G401.6 (cell line): ENCODE data around the gene SPTSSA.
"Not testable (repeated sequence)": the region's sequence is repeated elsewhere in the genome, so short reads cannot be mapped to it uniquely, and the experiment has no call there.

Experiments
- FAIRE-seq: peaks from 2 replicates; lab custom pipeline; 2012; peaks lifted over from hg19 to GRCh38; lab: Jason Lieb, UNC

The SPTSSA gene

GRCh38 chr14:34470319-34470718, 8.3 kb upstream of the SPTSSA start:
- no peak for FAIRE-seq

DNA sequence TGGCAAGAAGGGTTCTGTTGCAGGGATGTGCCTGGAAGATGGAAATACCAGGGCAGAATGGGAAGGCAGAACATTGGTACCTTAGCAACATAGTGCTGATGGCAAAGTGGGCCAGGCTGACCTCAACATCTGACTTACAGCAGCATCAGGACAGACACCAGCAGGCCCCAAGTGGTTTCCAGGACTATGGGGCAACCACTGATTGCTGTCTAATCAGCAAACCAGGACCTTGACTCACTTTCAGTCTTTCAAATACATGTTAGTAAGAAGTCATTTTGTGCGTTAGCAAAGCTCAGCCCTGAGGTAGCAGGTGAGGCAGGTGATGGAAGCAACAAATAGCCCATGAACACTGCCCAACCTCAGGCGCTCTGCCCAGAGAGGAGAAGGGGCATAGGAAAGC, 4.7 kb upstream of the SPTSSA start:
- no peak for FAIRE-seq

- no peak for FAIRE-seq
Measured at GRCh38 chr14:34465069-34465859, 3.2 kb upstream of the SPTSSA start.

GRCh38 chr14:34463598-34463961, 1.5 kb upstream of the SPTSSA start:
- FAIRE-seq: no peak

GRCh38 chr14:34461334-34462131, 507 bp downstream of the SPTSSA start:
- no peak for FAIRE-seq

DNA sequence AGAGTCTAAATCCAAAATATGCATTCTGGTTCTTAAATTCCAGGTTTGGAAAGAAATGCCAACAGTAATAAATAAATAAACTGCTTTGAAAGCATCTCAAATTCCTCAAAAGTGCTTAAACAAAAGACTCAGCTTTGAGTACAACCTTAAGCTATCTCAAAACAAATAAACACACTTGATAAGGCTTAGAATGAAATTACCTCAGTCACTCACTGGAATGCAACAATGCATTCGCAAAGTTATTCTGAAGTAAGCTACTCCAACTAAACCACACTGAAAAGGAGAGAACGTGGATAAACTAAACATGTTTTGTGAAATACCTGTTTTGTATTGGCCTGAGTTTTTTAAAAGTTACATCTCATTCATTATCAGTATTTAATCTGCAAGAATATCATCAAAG, 1.2 kb downstream of the SPTSSA start:
- FAIRE-seq: no peak

GRCh38 chr14:34460295-34460694, 1.7 kb downstream of the SPTSSA start:
- no peak for FAIRE-seq

GRCh38 chr14:34457186-34457585, 4.9 kb downstream of the SPTSSA start:
- FAIRE-seq: no peak

GRCh38 chr14:34453226-34453625, 8.8 kb downstream of the SPTSSA start:
- no peak for FAIRE-seq

GRCh38 chr14:34452258-34452822, 9.7 kb downstream of the SPTSSA start:
- no peak for FAIRE-seq

DNA sequence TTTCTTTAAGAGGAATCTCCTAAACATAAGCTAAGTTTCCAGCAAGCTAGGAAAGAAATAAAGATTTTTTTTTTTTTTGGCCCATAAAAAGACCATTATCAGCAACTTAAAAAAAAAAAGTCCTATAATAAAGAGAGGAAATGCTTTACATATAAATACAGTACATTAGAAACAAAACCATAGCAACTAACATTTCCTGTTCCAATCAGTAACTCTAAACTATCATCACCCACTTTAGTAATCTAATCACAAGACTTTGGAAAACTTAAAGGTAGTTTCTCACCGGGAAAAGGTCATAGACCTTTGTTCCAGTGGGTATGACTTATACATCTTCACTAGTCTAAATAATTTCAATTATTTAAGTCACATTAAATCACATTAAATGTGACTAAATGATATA, 11.1 kb downstream of the SPTSSA start:
- FAIRE-seq: no peak

GRCh38 chr14:34450542-34450915, 11.5 kb downstream of the SPTSSA start:
- no peak for FAIRE-seq

DNA sequence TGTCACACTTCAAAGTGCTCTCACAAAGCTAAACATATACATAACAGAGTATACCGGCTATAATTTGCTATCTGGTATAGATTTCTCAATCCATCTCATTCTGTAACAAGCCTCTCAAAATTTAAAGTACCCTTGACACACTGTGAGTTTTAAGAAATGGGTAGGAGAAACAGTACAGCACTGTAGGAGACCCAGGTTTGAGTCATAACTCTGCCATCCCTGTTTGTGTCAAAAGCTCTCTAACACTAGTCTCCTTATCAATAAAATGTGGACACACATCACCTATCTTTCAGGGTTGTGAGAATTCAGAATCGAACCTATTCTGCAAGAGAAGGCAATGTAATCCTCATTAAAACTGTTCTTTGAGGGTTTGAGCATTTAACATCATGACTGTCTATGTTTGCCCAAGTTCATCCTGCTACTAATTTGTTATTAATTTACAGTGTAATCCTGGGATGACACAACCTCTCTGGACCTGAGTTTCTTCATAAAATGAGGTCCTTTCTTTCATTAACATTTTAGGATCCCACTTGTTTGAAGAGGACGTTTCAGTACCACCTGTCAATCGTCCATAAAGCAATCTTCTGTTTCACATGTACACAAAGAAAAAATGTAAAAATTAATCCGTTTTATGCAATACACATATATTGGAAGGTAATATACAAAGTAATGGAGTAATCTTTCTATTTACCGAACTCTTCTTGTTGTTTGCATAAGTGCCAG, 12.1 kb downstream of the SPTSSA start:
- no peak for FAIRE-seq

DNA sequence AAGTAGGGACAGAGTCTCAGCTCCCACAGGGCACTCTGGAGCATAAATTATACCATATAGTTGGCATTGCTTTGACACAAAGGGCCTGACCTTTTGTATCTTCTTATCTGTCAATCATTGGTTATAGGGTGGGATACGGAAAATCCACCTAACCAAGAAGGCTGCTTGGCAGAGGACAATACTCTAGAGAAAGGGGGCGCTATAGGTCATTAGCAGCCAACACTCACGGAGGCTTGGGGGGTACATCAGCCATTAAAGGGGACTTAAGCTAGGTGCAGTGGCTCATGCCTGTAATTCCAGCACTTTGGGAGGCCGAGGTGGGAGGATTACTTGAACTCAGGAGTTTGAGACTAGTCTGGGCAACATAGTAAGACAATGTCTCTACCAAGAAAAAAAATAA, 22.9 kb downstream of the SPTSSA start:
- FAIRE-seq: no peak

GRCh38 chr14:34438438-34438837, 23.6 kb downstream of the SPTSSA start:
- no peak for FAIRE-seq

DNA sequence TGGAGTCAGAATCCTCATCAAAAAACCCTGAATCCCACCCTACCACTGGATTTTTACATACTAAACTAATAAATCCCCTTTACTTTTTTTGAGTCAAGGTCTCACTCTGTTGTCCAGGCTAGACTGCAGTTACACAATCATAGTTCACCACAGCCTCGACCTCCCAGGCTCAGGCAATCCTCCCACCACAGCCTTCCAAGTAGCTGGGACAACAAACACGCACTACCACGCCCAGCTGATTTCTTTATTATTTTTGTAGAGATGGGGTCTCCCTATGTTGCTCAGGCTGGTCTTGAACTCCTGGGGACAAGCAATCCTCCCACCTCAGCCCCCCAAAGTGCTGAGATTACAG, 24.3 kb downstream of the SPTSSA start:
- FAIRE-seq: no peak

DNA sequence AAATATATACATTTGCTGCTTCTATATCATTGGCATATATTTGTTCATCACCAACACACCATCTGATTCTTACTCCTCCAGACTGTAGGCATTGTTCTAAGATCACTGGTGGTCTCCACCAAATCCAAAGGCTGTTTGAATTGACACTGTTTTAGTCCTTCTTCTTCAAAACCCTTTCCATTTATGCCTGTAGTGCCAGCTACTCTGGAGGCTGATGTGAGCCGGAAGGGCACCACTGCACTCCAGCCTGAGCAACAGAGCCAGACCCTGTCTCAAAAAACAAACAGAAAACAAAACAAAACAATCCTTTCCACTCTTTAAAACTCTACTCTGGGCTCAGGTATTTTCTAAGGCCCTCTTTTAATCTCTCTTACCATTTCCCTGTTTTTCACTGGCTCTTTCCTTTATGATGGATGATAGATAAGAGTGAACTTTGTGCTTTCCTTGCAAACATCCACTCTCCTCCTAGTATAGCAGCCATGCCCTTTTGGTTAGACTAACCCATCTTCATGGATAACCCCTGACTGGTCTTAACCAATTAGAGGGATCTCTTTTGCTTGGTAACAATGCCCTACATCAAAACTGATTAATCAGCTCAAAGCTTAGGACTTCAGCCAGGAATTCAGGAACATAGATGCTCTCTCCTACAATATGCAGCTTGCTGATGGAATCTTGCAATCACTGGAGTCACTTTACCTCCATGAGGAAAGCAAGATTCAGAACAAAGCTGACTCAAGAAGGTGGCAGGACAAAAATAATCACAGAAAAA, 24.9 kb downstream of the SPTSSA start:
- no peak for FAIRE-seq

DNA sequence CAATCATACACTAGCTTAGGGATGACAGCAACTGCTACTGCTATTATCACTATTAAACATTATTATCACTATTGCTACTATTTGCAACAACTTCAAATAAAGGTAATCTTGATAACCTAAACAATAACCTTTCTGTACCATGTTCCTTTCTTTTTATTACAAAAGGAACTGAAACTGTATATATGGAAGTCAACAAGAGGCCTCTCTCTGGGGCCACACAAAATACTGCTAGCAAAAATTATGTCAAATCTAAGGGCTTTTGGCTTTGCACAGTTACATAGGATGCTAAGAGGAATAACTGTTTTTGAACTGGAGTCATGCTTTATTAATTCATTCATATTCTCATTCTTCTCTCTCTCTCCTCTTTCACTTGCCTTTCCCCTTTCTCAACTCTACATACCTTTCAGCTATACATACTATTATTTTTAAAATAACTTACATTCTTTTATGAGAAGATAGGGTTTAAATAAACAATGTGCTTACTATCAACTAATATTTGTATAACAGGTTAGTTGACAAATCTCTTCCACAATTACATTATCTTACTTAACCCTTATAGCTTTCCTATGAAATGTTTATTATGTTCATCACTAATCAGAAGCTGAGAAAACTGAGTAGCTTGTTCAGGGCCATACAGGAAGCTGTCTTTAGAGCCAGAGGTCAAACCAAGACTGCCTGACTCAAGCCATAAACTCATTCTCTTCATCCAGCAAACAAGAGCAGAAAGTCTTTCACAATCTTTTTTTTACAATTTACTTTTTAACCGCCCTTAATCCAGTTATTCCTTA, 25.7 kb downstream of the SPTSSA start:
- no peak for FAIRE-seq

DNA sequence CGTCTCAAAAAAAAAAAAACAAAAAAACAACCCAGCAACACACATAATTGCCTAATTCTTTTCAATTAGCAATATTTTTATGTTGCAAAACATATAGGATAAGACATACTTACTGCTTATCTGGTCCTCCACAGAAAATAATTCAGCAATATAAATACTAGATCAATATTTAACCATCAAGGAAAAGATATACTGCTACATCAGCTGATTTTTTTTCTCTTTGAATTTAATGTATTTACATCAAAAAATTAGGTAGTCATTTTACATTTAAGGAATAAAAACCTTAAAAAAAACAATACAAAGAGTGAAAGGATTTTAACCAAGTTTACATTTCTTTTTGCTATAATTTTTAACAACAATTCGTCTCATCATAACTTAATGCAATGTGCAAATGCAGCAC, 28.1 kb downstream of the SPTSSA start:
- no peak for FAIRE-seq

DNA sequence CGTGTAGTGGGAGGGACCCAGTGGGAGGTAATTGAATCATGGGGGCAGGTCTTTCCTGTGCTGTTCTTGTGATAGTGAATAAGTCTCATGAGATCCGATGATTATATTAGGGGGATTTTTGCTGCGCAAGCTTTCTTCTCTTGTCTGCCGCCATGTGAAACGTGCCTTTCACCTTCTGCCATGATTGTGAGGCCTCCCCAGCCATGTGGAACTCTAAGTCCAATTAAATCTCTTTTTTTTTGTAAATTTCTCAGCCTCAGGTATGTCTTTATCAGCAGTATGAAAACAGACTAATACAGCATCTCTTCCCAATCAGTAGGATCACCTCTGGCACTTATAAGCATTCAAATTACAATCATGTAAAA, 34.0 kb downstream of the SPTSSA start:
- not testable (repeated sequence) for FAIRE-seq
